Left lobe of liver (tissue), 2 donors: ENCODE results near the gene TDRKH. TPM values are rescaled to one million over a fixed set of nuclear protein-coding genes. Genes with fewer than 3 reads are reported as not detected.
"Not testable (repeated sequence)": the region's sequence is repeated elsewhere in the genome, so short reads cannot be mapped to it uniquely, and the experiment has no call there.

Experiments used
- ATAC-seq: fragments of 200-7000 bp; cut with Tn5 transposase; one replicate; pipeline ENCODE4 v1.9.1; 2020; ENCODE audit warnings: mild to moderate bottlenecking, moderate library complexity
- DNase-seq: peaks from one replicate; pipeline ENCODE4 v3.0.0-alpha.2; 2020; ENCODE audit warnings: low spot score
- total RNA-seq: library from RNA; stranded (reverse); gene quantifications from one replicate; pipeline ENCODE4 v1.2.1, GENCODE V29; 2021
- donor health status: DM: no; HTN: no; CAD: no; lungs with moderate emphysema.
- donor health status: DM: no; HTN: yes; CAD: no.

TDRKH gene
- total RNA-seq, 1 donor from 2014 or later: 2.2 TPM

- DNase-seq: no peak
- no peak for ATAC-seq
These were observed 12.9 kb upstream of the TDRKH start for GRCh38 chr1:151803164-151803563.

GRCh38 chr1:151802372-151802771 lies 12.1 kb upstream of the TDRKH start:
- ATAC-seq: no peak
- DNase-seq: no peak

GRCh38 chr1:151801846-151802245 lies 11.5 kb upstream of the TDRKH start:
- no peak for DNase-seq
- no peak for ATAC-seq

- DNase-seq (no peak), ATAC-seq (no peak)
These were observed 11.1 kb upstream of the TDRKH start for GRCh38 chr1:151801310-151801820.

GRCh38 chr1:151800830-151801229 lies 10.5 kb upstream of the TDRKH start:
- DNase-seq: no peak
- ATAC-seq: no peak

- ATAC-seq (no peak), DNase-seq (no peak)
These were observed 9.1 kb upstream of the TDRKH start for GRCh38 chr1:151799179-151800022.

- no peak for ATAC-seq
- no peak for DNase-seq
These were observed 8.3 kb upstream of the TDRKH start for GRCh38 chr1:151798571-151798970.

- DNase-seq: no peak
- ATAC-seq: peak; percentile 9
These were observed 796 bp upstream of the TDRKH start for GRCh38 chr1:151790940-151791651.

GRCh38 chr1:151787689-151788088 lies 2.6 kb downstream of the TDRKH start:
- DNase-seq (no peak), ATAC-seq (no peak)

- no peak for DNase-seq
- no peak for ATAC-seq
These were observed 6.5 kb downstream of the TDRKH start for GRCh38 chr1:151783796-151784195.

GRCh38 chr1:151782741-151783140 lies 7.6 kb downstream of the TDRKH start:
- ATAC-seq: no peak
- DNase-seq: no peak

- not testable (repeated sequence) for DNase-seq, ATAC-seq
These were observed 8.3 kb downstream of the TDRKH start for GRCh38 chr1:151782026-151782425.

- not testable (repeated sequence) for DNase-seq, ATAC-seq
These were observed 9.6 kb downstream of the TDRKH start for GRCh38 chr1:151780736-151781135.

GRCh38 chr1:151779852-151780251 lies 10.4 kb downstream of the TDRKH start:
- DNase-seq: no peak
- ATAC-seq: no peak

- ATAC-seq: no peak
- DNase-seq: no peak
These were observed 13.0 kb downstream of the TDRKH start for GRCh38 chr1:151777317-151777716.

GRCh38 chr1:151776665-151777062 lies 13.6 kb downstream of the TDRKH start:
- DNase-seq (no peak), ATAC-seq (no peak)

- ATAC-seq: peak; percentile 82
- peak; percentile 54 for DNase-seq
These were observed 14.2 kb downstream of the TDRKH start for GRCh38 chr1:151775894-151776664.

GRCh38 chr1:151774256-151774922 lies 15.9 kb downstream of the TDRKH start:
- no peak for ATAC-seq
- no peak for DNase-seq

GRCh38 chr1:151773702-151774101 lies 16.6 kb downstream of the TDRKH start:
- DNase-seq (no peak), ATAC-seq (no peak)

- not testable (repeated sequence) for ATAC-seq, DNase-seq
These were observed 21.0 kb downstream of the TDRKH start for GRCh38 chr1:151769270-151769669.
